ENCODE data around the gene LRBA.

DNA sequence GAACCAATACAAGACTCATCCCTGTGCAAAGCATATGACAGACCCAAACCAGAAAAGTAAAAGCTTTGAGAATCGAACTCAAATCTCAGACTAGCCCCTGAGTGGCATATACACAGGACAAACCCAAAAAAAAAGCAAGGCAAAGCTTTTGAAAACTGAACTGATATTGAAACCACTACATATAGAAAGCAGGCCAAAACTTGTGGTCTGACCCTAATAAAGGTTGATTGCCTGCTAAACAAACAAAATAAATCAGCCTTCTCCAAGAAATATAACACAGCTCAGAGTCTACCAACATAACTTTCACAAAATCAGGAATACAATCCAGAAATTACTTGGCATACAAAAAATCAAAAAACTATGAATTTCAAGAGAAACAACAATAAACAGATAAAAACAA is 40.3 kb downstream of the LRBA start:
- TF ChIP-seq, protein P1, sequence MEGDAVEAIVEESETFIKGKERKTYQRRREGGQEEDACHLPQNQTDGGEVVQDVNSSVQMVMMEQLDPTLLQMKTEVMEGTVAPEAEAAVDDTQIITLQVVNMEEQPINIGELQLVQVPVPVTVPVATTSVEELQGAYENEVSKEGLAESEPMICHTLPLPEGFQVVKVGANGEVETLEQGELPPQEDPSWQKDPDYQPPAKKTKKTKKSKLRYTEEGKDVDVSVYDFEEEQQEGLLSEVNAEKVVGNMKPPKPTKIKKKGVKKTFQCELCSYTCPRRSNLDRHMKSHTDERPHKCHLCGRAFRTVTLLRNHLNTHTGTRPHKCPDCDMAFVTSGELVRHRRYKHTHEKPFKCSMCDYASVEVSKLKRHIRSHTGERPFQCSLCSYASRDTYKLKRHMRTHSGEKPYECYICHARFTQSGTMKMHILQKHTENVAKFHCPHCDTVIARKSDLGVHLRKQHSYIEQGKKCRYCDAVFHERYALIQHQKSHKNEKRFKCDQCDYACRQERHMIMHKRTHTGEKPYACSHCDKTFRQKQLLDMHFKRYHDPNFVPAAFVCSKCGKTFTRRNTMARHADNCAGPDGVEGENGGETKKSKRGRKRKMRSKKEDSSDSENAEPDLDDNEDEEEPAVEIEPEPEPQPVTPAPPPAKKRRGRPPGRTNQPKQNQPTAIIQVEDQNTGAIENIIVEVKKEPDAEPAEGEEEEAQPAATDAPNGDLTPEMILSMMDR (IDR thresholded peaks at IDR 0.05; ENCODE audit: low read length): no peak
- no peak for TF ChIP-seq EZH2 (optimal IDR thresholded peaks at IDR 0.05; ENCODE audit: low read depth, low read length)

All from MM.1S (cell line).